Kasumi-1 (cell line): ENCODE data around the gene CCS.
A peak's percentile ranks its signal among the peaks of the same experiment; 100 is the strongest.
"Not testable (repeated sequence)": the region's sequence is repeated elsewhere in the genome, so short reads cannot be mapped to it uniquely, and the experiment has no call there.

Source experiments
- DNase-seq, 2 experiments: peaks; one replicate each; lab custom pipeline; 2025; lab: John Stamatoyannopoulos, UW

The CCS gene

DNA sequence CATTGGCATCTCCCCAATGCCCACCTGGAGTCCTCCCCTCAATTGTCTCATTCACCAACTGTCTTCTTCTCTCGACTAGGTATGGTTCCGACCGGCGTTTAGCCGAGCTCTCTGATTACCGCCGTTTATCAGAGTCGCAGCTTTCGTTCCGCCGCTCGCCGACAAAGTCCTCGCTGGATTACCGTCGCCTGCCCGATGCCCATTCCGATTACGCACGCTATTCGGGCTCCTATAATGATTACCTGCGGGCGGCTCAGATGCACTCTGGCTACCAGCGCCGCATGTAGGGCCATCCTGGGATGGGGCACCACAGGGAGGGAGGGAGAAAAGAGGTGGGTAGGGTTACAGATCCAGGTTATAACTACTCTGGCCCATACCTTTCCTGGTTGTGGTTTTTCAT, 33.4 kb downstream of the CCS start:
- DNase-seq: no peak

- no peak for DNase-seq
These were observed 33.9 kb downstream of the CCS start for GRCh38 chr11:66626926-66627325.

- no peak for DNase-seq
These were observed 35.1 kb downstream of the CCS start for GRCh38 chr11:66628061-66628603.

DNA sequence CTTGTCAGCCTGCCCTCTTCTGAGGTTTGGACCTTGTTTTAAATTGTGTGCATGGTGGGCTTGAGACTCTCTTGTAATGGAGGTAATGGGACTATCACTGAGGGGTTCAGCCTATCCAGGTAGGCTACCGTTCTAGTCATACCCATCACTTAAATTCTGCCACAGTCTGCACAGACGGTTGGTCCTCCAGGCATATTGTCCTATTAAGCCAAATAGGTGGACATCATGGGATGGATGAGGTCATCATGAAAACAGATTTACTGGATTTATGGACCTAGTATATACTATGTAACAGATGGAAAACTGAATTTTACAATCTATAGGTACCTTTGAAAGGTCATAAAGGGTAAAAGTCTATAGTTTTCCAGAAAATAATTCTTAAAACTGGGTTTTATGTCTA, 36.4 kb downstream of the CCS start:
- no peak for DNase-seq

- DNase-seq: no peak
These were observed 38.9 kb downstream of the CCS start for GRCh38 chr11:66631883-66632282.

- DNase-seq: no peak
These were observed 40.0 kb downstream of the CCS start for GRCh38 chr11:66632952-66633351.

DNA sequence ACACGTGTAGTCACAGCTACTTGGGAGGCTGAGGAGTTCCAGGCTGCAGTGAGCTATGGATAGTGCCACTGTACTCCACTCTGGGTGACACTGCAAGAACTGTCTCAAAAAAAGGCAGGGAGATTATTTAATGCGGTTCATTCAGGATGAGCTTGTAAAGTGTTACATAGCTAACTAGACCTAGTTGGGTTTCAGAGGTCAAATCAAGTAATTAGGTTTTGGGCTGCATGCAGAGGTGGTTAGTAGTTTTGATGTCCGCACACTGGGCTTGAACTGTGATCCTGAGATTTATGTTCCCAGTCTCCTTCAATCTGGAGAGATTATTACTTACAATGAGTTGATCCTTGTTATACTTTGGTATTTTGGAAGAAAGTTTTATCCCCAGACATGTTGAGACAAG, 43.4 kb downstream of the CCS start:
- no peak for DNase-seq

- DNase-seq: no peak
These were observed 44.7 kb downstream of the CCS start for GRCh38 chr11:66637557-66638176.

DNA sequence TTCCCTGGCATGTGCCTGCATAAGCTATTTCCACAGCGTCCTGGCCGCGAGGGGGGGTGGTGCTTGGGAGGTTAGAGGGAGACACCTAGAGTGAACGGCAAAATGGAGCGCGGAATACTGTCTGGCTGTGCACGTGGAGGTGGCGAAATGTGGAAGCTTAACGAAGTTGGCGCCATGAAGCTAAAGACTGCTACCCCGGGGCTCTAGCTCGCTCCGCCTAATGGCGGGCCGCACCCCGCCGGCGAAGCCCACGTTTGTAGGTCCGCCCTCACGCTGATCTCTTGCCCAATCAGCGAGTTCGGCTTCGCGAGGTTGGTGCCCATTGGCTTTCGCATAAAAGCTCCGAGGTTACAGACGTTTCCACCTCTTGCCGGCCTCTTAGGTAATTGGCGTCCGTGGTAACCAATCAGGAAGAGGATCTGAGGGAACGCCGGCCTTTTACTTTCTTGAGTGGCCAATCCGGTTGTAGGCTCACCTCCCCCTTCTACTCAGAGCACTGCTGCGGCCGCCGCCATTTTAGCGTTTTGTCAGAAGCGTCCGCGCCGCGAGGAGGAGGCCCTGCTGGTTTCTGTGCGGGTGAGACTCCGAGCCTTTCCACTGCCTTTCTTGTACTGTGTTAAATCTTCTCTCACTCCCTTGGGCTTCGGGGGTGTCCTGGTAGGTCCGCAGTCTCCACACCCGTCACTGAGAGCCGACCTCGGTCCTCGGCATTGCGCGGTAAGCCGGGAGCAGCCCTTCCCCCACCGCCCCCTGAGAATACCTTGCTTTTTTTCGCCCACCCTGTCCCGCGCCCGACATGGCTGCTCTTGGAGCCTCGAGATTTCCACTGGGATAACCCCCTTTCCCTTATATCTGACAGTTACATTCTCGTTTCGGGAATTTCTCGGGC, 45.4 kb downstream of the CCS start, which contains the start of gene RBM4:
RBM4 (plus strand) TSS at position 527 of the 889 bp plus-strand sequence. CDS start 1,009 bp downstream, outside the sequence.
- DNase-seq: peak; percentile 99 to 100

DNA sequence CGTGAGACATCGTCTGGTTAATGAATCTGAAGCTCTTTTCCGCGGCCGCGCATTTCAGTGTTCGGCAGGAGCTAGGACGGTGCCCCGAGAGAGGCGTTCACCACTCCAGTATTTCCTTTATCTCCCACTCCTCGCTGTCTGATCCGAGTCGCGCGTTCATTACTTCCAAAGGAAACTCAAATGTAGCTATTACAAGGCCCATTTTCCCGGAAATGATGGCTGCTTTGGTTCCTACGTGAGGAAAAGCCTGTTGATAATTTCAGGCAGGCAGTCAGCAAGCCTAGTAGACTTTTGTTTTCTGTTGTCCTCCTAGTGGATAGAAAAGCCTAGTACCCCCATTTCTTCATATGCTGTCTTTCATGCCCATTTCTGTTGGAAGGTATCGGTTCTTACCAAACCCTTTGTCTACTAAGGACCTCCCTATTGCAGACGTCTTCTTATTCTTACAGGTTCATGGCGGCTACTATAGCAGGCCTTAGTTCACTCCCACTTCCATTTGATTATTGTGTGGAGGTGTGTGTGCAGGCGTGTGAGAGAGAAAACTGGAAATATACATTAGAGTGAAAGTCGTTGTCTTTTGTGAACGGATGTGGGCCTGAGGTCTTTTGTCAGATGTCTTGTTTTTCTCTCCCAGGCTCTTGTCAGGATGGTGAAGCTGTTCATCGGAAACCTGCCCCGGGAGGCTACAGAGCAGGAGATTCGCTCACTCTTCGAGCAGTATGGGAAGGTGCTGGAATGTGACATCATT, 46.3 kb downstream of the CCS start:
- peak; percentile 18 to 47 for DNase-seq

- not testable (repeated sequence) for DNase-seq
These were observed 46.9 kb downstream of the CCS start for GRCh38 chr11:66639814-66640340.

- DNase-seq: no peak
These were observed 48.8 kb downstream of the CCS start for GRCh38 chr11:66641834-66642233.

DNA sequence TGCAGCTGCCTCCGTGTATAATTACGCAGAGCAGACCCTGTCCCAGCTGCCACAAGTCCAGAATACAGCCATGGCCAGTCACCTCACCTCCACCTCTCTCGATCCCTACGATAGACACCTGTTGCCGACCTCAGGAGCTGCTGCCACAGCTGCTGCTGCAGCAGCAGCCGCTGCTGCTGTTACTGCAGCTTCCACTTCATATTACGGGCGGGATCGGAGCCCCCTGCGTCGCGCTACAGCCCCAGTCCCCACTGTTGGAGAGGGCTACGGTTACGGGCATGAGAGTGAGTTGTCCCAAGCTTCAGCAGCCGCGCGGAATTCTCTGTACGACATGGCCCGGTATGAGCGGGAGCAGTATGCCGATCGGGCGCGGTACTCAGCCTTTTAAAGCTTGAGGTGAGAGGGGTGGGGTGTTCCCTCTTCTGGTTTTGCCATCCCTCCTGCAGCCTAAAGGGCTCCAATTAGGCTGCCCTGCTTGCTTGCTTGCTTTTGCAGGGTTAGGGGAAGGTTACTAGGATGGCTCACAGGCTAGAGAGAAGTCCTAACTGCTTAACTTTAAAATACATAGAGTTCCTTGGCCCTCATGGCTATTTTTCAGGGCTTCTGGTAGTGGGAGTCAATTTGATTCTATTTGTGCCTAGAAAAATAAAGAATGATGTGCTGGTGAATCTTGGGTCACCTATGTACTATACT, 50.9 kb downstream of the CCS start:
- no peak for DNase-seq

DNA sequence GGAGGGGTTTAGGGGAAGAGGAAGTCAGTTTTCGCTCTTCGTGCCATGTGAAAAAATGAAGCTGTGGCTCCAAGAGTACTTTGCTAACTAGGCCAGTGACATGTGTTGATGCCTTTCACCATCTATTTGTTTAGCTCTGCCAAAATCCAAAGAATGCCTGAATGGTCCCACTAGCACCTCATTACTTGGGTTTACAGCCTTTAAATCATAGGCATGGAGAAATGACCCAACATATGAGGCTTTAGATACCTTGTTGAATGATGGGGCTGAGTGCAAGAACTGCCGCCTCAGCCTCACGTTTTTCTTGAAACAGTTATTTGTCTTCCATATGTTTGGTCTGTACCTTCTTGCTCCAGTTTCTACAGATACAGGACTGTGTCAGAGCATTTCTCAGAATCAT, 53.8 kb downstream of the CCS start:
- no peak for DNase-seq

GRCh38 chr11:66649903-66650302, 56.9 kb downstream of the CCS start:
- no peak for DNase-seq

- no peak for DNase-seq
These were observed 58.0 kb downstream of the CCS start for GRCh38 chr11:66651016-66651415.

- DNase-seq: no peak
These were observed 59.7 kb downstream of the CCS start for GRCh38 chr11:66652651-66653050.

- no peak for DNase-seq
These were observed 60.1 kb downstream of the CCS start for GRCh38 chr11:66653123-66653522.
